ENCODE measurements around the gene FIBIN.

FIBIN gene

DNA sequence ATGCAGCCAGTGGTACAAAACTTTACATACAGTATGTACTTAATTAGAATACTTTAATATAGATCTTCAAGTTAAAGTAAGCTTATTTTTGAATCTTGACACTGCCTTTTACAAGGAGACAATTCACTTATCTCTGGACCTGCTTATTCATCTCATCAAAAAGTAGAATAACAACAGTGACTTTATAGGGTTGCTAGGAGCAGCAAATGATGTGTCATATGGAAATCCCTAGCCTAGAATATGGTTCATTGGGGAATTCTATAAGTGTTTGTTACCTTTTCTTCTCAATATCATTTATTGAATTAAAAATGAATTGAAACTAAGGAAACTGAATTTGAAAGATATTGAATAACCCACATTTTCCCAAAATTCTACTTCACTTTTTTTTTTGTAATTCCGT, 45.0 kb upstream of the FIBIN start:
- TF ChIP-seq ZNF677 (tag by site-specific recombination; IDR thresholded peaks at IDR 0.05) (no peak), ZNF248 (tag by site-specific recombination; IDR thresholded peaks at IDR 0.05) (no peak), TCF7L2 (IDR thresholded peaks at IDR 0.05; ENCODE audit: borderline replicate concordance, low read depth, low read length) (no peak)
- CTCF ChIA-PET: no interaction called here
- no peaks in the 10 kb centered on the region for H3K36me3 ChIP-seq (ENCODE audit: control insufficient read depth in 2 of 2, insufficient read depth in 1 of 2, low read length in 2 of 2)
- POLR2A ChIA-PET: no interaction called here
- no peaks in the 10 kb centered on the region; the same call in 1 of the 2 replicates for H3K4me1 ChIP-seq (ENCODE audit: control insufficient read depth, insufficient read depth, low read length)
- no peak overlapping the region for H3K27ac ChIP-seq (ENCODE audit: extremely low read depth, low read depth, low read length)
- no peak overlapping the region for H3K4me3 ChIP-seq (ENCODE audit: low read depth, low read length)
- H3K9me3 ChIP-seq (ENCODE audit: control insufficient read depth, insufficient read depth, low read depth, low read length): no peaks in the 10 kb centered on the region

DNA sequence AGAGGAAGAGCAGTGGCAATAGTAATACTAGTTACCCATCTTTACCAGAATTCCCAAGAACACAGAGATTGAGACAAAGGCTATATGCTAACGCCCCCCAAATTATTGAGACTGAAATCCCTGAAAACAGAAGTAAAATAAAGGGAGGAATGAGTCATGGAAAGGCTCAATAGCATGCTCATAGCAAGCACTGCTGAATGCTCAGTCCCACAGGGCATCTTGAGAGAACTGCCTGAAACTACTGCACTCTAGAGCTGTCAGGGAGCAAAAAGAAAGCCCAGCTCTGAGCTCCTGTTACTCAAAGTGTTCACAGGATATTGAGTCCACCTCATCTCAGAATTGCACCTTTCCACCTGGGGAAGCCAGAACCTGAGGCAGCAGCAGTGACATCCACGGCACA, 44.1 kb upstream of the FIBIN start:
- Histone ChIP-seq H3K9me3 (ENCODE audit: control insufficient read depth, insufficient read depth, low read depth, low read length) (no peaks in the 10 kb centered on the region), H3K27ac (ENCODE audit: extremely low read depth, low read depth, low read length) (no peak overlapping the region), H3K36me3 (ENCODE audit: control insufficient read depth in 2 of 2, insufficient read depth in 1 of 2, low read length in 2 of 2) (no peaks in the 10 kb centered on the region), H3K4me3 (ENCODE audit: low read depth, low read length) (no peak overlapping the region), H3K4me1 (ENCODE audit: control insufficient read depth, insufficient read depth, low read length) (no peaks in the 10 kb centered on the region; the same call in 1 of the 2 replicates)
- ChIA-PET CTCF (no interaction called here), POLR2A (no interaction called here)
- TF ChIP-seq ZEB2 (tag by site-specific recombination; IDR thresholded peaks at IDR 0.05) (no peak), ZNF341 (tag by site-specific recombination; IDR thresholded peaks at IDR 0.05; ENCODE audit: low read depth) (no peak), ZNF48 (tag by site-specific recombination; IDR thresholded peaks at IDR 0.05) (no peak), ZNF292 (tag by site-specific recombination; IDR thresholded peaks at IDR 0.05; ENCODE audit: borderline replicate concordance, low read depth) (no peak), ZNF138 (tag by site-specific recombination; IDR thresholded peaks at IDR 0.05; ENCODE audit: borderline replicate concordance) (no peak), ZNF837 (tag by site-specific recombination; IDR thresholded peaks at IDR 0.05) (no peak)
- TF ChIP-seq, protein P1, sequence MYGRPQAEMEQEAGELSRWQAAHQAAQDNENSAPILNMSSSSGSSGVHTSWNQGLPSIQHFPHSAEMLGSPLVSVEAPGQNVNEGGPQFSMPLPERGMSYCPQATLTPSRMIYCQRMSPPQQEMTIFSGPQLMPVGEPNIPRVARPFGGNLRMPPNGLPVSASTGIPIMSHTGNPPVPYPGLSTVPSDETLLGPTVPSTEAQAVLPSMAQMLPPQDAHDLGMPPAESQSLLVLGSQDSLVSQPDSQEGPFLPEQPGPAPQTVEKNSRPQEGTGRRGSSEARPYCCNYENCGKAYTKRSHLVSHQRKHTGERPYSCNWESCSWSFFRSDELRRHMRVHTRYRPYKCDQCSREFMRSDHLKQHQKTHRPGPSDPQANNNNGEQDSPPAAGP (tag by site-specific recombination; IDR thresholded peaks at IDR 0.05): no peak
- TF ChIP-seq, protein P2, sequence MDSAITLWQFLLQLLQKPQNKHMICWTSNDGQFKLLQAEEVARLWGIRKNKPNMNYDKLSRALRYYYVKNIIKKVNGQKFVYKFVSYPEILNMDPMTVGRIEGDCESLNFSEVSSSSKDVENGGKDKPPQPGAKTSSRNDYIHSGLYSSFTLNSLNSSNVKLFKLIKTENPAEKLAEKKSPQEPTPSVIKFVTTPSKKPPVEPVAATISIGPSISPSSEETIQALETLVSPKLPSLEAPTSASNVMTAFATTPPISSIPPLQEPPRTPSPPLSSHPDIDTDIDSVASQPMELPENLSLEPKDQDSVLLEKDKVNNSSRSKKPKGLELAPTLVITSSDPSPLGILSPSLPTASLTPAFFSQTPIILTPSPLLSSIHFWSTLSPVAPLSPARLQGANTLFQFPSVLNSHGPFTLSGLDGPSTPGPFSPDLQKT (IDR thresholded peaks at IDR 0.05; ENCODE audit: borderline replicate concordance, low read depth, low read length): no peak
- TF ChIP-seq, protein P3, sequence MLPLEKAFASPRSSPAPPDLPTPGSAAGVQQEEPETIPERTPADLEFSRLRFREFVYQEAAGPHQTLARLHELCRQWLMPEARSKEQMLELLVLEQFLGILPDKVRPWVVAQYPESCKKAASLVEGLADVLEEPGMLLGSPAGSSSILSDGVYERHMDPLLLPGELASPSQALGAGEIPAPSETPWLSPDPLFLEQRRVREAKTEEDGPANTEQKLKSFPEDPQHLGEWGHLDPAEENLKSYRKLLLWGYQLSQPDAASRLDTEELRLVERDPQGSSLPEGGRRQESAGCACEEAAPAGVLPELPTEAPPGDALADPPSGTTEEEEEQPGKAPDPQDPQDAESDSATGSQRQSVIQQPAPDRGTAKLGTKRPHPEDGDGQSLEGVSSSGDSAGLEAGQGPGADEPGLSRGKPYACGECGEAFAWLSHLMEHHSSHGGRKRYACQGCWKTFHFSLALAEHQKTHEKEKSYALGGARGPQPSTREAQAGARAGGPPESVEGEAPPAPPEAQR (tag by site-specific recombination; IDR thresholded peaks at IDR 0.05): no peak
- TF ChIP-seq, protein P4, sequence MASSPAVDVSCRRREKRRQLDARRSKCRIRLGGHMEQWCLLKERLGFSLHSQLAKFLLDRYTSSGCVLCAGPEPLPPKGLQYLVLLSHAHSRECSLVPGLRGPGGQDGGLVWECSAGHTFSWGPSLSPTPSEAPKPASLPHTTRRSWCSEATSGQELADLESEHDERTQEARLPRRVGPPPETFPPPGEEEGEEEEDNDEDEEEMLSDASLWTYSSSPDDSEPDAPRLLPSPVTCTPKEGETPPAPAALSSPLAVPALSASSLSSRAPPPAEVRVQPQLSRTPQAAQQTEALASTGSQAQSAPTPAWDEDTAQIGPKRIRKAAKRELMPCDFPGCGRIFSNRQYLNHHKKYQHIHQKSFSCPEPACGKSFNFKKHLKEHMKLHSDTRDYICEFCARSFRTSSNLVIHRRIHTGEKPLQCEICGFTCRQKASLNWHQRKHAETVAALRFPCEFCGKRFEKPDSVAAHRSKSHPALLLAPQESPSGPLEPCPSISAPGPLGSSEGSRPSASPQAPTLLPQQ (tag by site-specific recombination; IDR thresholded peaks at IDR 0.05): no peak

DNA sequence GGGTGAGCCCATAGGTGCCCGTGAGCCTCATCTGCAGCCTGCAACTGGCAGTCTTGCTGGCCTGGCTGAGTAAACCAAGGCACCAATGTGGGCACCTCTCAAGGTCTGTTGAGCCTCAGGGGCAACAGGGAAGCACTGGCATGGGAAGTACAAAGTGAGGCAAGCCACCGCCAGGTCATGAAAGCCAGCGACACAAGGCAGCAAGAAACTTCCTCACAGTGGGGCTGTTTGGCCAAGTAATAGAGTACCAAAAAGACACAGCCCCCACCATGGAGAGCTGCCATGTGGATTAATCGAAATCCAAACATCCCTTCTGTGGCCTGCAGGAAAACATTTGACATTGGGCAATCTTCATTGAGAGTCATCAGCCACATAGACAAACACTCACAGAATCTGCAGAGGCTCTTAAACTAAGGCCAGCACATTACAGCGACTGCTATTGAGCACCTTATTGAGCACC, 43.6 kb upstream of the FIBIN start:
- H3K4me3 ChIP-seq (ENCODE audit: low read depth, low read length): no peak overlapping the region
- no peaks in the 10 kb centered on the region; the same call in 1 of the 2 replicates for H3K4me1 ChIP-seq (ENCODE audit: control insufficient read depth, insufficient read depth, low read length)
- H3K9me3 ChIP-seq (ENCODE audit: control insufficient read depth, insufficient read depth, low read depth, low read length): no peaks in the 10 kb centered on the region
- CTCF ChIA-PET: no interaction called here
- POLR2A ChIA-PET: no interaction called here
- no peak overlapping the region for H3K27ac ChIP-seq (ENCODE audit: extremely low read depth, low read depth, low read length)
- H3K36me3 ChIP-seq (ENCODE audit: control insufficient read depth in 2 of 2, insufficient read depth in 1 of 2, low read length in 2 of 2): no peaks in the 10 kb centered on the region
- no peak for TF ChIP-seq ZNF555 (tag by site-specific recombination; conservative IDR thresholded peaks at IDR 0.05)
- TF ChIP-seq, protein P5, sequence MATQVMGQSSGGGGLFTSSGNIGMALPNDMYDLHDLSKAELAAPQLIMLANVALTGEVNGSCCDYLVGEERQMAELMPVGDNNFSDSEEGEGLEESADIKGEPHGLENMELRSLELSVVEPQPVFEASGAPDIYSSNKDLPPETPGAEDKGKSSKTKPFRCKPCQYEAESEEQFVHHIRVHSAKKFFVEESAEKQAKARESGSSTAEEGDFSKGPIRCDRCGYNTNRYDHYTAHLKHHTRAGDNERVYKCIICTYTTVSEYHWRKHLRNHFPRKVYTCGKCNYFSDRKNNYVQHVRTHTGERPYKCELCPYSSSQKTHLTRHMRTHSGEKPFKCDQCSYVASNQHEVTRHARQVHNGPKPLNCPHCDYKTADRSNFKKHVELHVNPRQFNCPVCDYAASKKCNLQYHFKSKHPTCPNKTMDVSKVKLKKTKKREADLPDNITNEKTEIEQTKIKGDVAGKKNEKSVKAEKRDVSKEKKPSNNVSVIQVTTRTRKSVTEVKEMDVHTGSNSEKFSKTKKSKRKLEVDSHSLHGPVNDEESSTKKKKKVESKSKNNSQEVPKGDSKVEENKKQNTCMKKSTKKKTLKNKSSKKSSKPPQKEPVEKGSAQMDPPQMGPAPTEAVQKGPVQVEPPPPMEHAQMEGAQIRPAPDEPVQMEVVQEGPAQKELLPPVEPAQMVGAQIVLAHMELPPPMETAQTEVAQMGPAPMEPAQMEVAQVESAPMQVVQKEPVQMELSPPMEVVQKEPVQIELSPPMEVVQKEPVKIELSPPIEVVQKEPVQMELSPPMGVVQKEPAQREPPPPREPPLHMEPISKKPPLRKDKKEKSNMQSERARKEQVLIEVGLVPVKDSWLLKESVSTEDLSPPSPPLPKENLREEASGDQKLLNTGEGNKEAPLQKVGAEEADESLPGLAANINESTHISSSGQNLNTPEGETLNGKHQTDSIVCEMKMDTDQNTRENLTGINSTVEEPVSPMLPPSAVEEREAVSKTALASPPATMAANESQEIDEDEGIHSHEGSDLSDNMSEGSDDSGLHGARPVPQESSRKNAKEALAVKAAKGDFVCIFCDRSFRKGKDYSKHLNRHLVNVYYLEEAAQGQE (tag by site-specific recombination; IDR thresholded peaks at IDR 0.05): peak; percentile 68; the same call in 1 of the 2 replicates
- TF ChIP-seq, protein P6, sequence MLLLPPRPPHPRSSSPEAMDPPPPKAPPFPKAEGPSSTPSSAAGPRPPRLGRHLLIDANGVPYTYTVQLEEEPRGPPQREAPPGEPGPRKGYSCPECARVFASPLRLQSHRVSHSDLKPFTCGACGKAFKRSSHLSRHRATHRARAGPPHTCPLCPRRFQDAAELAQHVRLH (tag by site-specific recombination; IDR thresholded peaks at IDR 0.05): no peak
- TF ChIP-seq, protein P7, sequence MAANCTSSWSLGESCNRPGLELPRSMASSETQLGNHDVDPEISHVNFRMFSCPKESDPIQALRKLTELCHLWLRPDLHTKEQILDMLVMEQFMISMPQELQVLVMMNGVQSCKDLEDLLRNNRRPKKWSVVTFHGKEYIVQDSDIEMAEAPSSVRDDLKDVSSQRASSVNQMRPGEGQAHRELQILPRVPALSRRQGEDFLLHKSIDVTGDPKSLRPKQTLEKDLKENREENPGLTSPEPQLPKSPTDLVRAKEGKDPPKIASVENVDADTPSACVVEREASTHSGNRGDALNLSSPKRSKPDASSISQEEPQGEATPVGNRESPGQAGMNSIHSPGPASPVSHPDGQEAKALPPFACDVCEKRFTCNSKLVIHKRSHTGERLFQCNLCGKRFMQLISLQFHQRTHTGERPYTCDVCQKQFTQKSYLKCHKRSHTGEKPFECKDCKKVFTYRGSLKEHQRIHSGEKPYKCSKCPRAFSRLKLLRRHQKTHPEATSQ (tag by site-specific recombination; IDR thresholded peaks at IDR 0.05): no peak
